Right lobe of liver (tissue), 4 donors: Measurements from ENCODE around the gene FAU.

Experiments
- POLR2A ChIP-seq: fragments of 450-650 bp; IDR thresholded peaks from one replicate; pipeline ENCODE4 v1.6.1; 2017; ENCODE audit warnings: antibody characterized with exemption, mild to moderate bottlenecking
- TF ChIP-seq, protein P1 (sequence below), 4 donors: fragments of 200-600 bp in 3 of 4; fragments of 450-650 bp in 1 of 4; IDR thresholded peaks; one replicate each; pipeline versions ENCODE4 v1.5.1 to v1.8.0; 2016 to 2022; ENCODE audit warnings: antibody characterized with exemption in 4 of 4, mild to moderate bottlenecking in 2 of 4
- donor health status: DM: no; HTN: no; CAD: no.
- donor health status: DM: no; HTN: no; CAD: no.
- donor health status: DM: no; HTN: yes; CAD: no.

DNA sequence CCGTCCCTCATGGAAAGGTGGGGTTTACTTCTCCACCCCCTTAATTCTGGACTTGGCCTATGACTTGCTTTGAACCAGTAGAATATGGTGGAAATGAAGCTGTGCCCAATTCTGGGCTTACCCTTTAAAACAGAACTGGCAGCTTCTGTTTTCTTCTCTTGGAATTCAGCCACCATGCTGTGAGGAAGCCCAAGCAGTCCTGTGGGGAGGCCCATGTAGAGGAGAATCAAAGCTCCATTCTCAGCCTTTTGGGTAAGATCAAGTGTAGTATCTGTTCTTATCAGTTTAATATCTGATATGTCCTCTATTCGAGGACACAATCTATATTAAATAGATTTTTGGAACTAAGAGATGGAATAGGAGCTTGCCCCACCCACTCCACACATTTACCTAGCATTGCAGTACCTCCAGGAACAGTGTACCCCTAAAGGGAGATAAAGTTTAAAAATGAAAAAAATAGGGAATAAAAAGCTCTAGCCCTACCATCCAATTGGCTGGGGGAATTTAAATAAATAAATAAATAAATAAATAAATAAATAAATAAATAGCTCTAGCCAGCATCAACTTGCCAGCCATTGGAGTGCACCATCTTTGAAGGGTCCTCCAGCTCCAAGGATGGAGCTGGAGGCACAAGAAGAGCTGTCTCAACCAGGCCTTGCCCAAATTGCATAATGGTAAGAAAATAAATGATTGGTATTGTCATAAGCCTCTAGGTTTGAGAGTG, 25.6 kb upstream of the FAU start:
- TF ChIP-seq, protein P1, sequence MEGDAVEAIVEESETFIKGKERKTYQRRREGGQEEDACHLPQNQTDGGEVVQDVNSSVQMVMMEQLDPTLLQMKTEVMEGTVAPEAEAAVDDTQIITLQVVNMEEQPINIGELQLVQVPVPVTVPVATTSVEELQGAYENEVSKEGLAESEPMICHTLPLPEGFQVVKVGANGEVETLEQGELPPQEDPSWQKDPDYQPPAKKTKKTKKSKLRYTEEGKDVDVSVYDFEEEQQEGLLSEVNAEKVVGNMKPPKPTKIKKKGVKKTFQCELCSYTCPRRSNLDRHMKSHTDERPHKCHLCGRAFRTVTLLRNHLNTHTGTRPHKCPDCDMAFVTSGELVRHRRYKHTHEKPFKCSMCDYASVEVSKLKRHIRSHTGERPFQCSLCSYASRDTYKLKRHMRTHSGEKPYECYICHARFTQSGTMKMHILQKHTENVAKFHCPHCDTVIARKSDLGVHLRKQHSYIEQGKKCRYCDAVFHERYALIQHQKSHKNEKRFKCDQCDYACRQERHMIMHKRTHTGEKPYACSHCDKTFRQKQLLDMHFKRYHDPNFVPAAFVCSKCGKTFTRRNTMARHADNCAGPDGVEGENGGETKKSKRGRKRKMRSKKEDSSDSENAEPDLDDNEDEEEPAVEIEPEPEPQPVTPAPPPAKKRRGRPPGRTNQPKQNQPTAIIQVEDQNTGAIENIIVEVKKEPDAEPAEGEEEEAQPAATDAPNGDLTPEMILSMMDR (IDR thresholded peaks at IDR 0.05): no peak
- TF ChIP-seq POLR2A: no peak
